ENCODE data around the gene COPA. TPM values are rescaled to one million over a fixed set of nuclear protein-coding genes. Genes with fewer than 3 reads are reported as not detected.
"Not testable (repeated sequence)": the region's sequence is repeated elsewhere in the genome, so short reads cannot be mapped to it uniquely, and the experiment has no call there.

The COPA gene
- total RNA-seq, 2 donors from 2014 or later: 221 to 231 TPM

- Mint-ChIP-seq H3K36me3 (peaks cover 51% of the 10 kb centered on the region), H3K27me3 (no peaks in the 10 kb centered on the region), H3K4me3 (no peak overlapping the region), H3K27ac (peak overlapping the region in 1 of 2 donors; percentile 24), H3K4me1 (ENCODE audit: low read depth in 2 of 2) (peaks cover 0 to 7% of the 10 kb centered on the region in 2 donors), H3K9me3 (no peaks in the 10 kb centered on the region)
- DNase-seq (ENCODE audit: low spot score) (peak; percentile 67), ATAC-seq (peak; percentile 74 to 83)
These were observed 51.5 kb downstream of the COPA start for GRCh38 chr1:160291248-160292220.

GRCh38 chr1:160287769-160288168 lies 55.3 kb downstream of the COPA start:
- Mint-ChIP-seq H3K36me3 (peaks cover 24% of the 10 kb centered on the region), H3K27ac (peak overlapping the region in 1 of 2 donors; percentile 60), H3K4me1 (ENCODE audit: low read depth in 2 of 2) (peaks cover 25 to 28% of the 10 kb centered on the region in 2 donors)
- ATAC-seq; H3K9me3 Mint-ChIP-seq; H3K4me3 Mint-ChIP-seq; DNase-seq (ENCODE audit: low spot score); H3K27me3 Mint-ChIP-seq: not testable (repeated sequence)

- ATAC-seq (no peak), DNase-seq (ENCODE audit: low spot score) (no peak)
- H3K27me3 Mint-ChIP-seq: no peaks in the 10 kb centered on the region
- peaks cover 24 to 25% of the 10 kb centered on the region in 2 donors for H3K4me1 Mint-ChIP-seq (ENCODE audit: low read depth in 2 of 2)
- no peaks in the 10 kb centered on the region for H3K9me3 Mint-ChIP-seq
- peak overlapping the region; percentile 100 for H3K4me3 Mint-ChIP-seq
- peaks cover 10% of the 10 kb centered on the region for H3K36me3 Mint-ChIP-seq
- peak overlapping the region; percentile 91 to 95 for H3K27ac Mint-ChIP-seq
These were observed 57.5 kb downstream of the COPA start for GRCh38 chr1:160285506-160285905.

- peaks cover 9% of the 10 kb centered on the region for H3K36me3 Mint-ChIP-seq
These were observed 58.2 kb downstream of the COPA start, which contains the start of gene PEX19 for GRCh38 chr1:160284782-160285344. PEX19 (minus strand) TSS chr1:160285133; CDS start chr1:160285124, 9 bp downstream.

GRCh38 chr1:160284220-160284781 lies 58.7 kb downstream of the COPA start:
- no peaks in the 10 kb centered on the region for H3K27me3 Mint-ChIP-seq
- H3K27ac Mint-ChIP-seq: peak overlapping the region; percentile 91 to 95
- no peak for DNase-seq (ENCODE audit: low spot score)
- H3K36me3 Mint-ChIP-seq: peaks cover 7% of the 10 kb centered on the region
- peak; percentile 60 to 64 for ATAC-seq
- H3K4me1 Mint-ChIP-seq (ENCODE audit: low read depth in 2 of 2): peaks cover 24 to 25% of the 10 kb centered on the region in 2 donors
- H3K9me3 Mint-ChIP-seq: no peaks in the 10 kb centered on the region
- peak overlapping the region; percentile 100 for H3K4me3 Mint-ChIP-seq

More at GRCh38 chr1:160284782-160285344, 58.2 kb downstream of the COPA start, which contains the start of gene PEX19:
- H3K27ac Mint-ChIP-seq: peak within 1 kb of the TSS; percentile 91 to 95
- H3K27me3 Mint-ChIP-seq: no peaks in the 10 kb centered on the region
- H3K4me1 Mint-ChIP-seq (ENCODE audit: low read depth in 2 of 2): peaks cover 24 to 25% of the 10 kb centered on the region in 2 donors
- H3K4me3 Mint-ChIP-seq: peak within 1 kb of the TSS; percentile 100
- DNase-seq (ENCODE audit: low spot score) (peak; percentile 93), ATAC-seq (peak; percentile 100)
- H3K9me3 Mint-ChIP-seq: no peaks in the 10 kb centered on the region

- Mint-ChIP-seq H3K27ac (no peak overlapping the region), H3K36me3 (peaks cover 7% of the 10 kb centered on the region), H3K4me3 (no peak overlapping the region), H3K9me3 (no peaks in the 10 kb centered on the region), H3K27me3 (no peaks in the 10 kb centered on the region), H3K4me1 (ENCODE audit: low read depth in 2 of 2) (peaks cover 24 to 25% of the 10 kb centered on the region in 2 donors)
- DNase-seq (ENCODE audit: low spot score) (no peak), ATAC-seq (no peak)
These were observed 60.2 kb downstream of the COPA start for GRCh38 chr1:160282807-160283206.

- Mint-ChIP-seq H3K4me1 (ENCODE audit: low read depth in 2 of 2) (peaks cover 0 to 3% of the 10 kb centered on the region in 2 donors), H3K27me3 (no peaks in the 10 kb centered on the region), H3K27ac (no peak overlapping the region), H3K9me3 (no peaks in the 10 kb centered on the region), H3K36me3 (peaks cover 7% of the 10 kb centered on the region), H3K4me3 (no peak overlapping the region)
- ATAC-seq (no peak), DNase-seq (ENCODE audit: low spot score) (no peak)
These were observed 65.1 kb downstream of the COPA start for GRCh38 chr1:160277987-160278386.

GRCh38 chr1:160277330-160277729 lies 65.7 kb downstream of the COPA start:
- no peak for DNase-seq (ENCODE audit: low spot score)
- Mint-ChIP-seq H3K27me3 (no peaks in the 10 kb centered on the region), H3K36me3 (peaks cover 7% of the 10 kb centered on the region), H3K4me3 (no peak overlapping the region), H3K27ac (no peak overlapping the region), H3K4me1 (ENCODE audit: low read depth in 2 of 2) (no peaks in the 10 kb centered on the region), H3K9me3 (no peaks in the 10 kb centered on the region)
- ATAC-seq: no peak

- Mint-ChIP-seq H3K27me3 (no peaks in the 10 kb centered on the region), H3K27ac (no peak overlapping the region), H3K4me1 (ENCODE audit: low read depth in 2 of 2) (peaks cover 0 to 3% of the 10 kb centered on the region in 2 donors), H3K4me3 (no peak overlapping the region), H3K9me3 (no peaks in the 10 kb centered on the region), H3K36me3 (no peaks in the 10 kb centered on the region)
- ATAC-seq (no peak), DNase-seq (ENCODE audit: low spot score) (no peak)
These were observed 72.0 kb downstream of the COPA start for GRCh38 chr1:160271025-160271424.

GRCh38 chr1:160267284-160267991 lies 75.6 kb downstream of the COPA start:
- Mint-ChIP-seq H3K27ac (no peak overlapping the region), H3K9me3 (no peaks in the 10 kb centered on the region), H3K4me3 (no peak overlapping the region), H3K4me1 (ENCODE audit: low read depth in 2 of 2) (peaks cover 10 to 17% of the 10 kb centered on the region in 2 donors), H3K36me3 (no peaks in the 10 kb centered on the region), H3K27me3 (no peaks in the 10 kb centered on the region)
- DNase-seq (ENCODE audit: low spot score) (no peak), ATAC-seq (no peak)

- DNase-seq (ENCODE audit: low spot score): no peak
- no peak for ATAC-seq
- H3K27ac Mint-ChIP-seq: peak overlapping the region in 1 of 2 donors; percentile 100
- H3K4me1 Mint-ChIP-seq (ENCODE audit: low read depth in 2 of 2): peaks cover 30 to 32% of the 10 kb centered on the region in 2 donors
- no peaks in the 10 kb centered on the region for H3K27me3 Mint-ChIP-seq
- H3K4me3 Mint-ChIP-seq: no peak overlapping the region
- H3K36me3 Mint-ChIP-seq: peaks cover 4% of the 10 kb centered on the region
- no peaks in the 10 kb centered on the region for H3K9me3 Mint-ChIP-seq
These were observed 78.2 kb downstream of the COPA start for GRCh38 chr1:160264795-160265307.

- Mint-ChIP-seq H3K27me3 (no peaks in the 10 kb centered on the region), H3K4me1 (ENCODE audit: low read depth in 2 of 2) (peaks cover 37 to 42% of the 10 kb centered on the region in 2 donors), H3K9me3 (no peaks in the 10 kb centered on the region)
These were observed 80.9 kb downstream of the COPA start, which contains the start of gene DCAF8 for GRCh38 chr1:160261893-160262794. DCAF8 (minus strand) TSS chr1:160262549; CDS start chr1:160244008, 18,541 bp downstream.

More at GRCh38 chr1:160261893-160262794, 80.9 kb downstream of the COPA start, which contains the start of gene DCAF8:
- ATAC-seq (peak; percentile 94 to 97), DNase-seq (ENCODE audit: low spot score) (peak; percentile 98)
- H3K36me3 Mint-ChIP-seq: peaks cover 4% of the 10 kb centered on the region
- H3K4me3 Mint-ChIP-seq: peak within 1 kb of the TSS; percentile 96
- peak within 1 kb of the TSS; percentile 96 to 100 for H3K27ac Mint-ChIP-seq

All from natural killer cell treated with Interleukin-12 subunit alpha and Interleukin-12 subunit beta and Interleukin-15 and Interleukin-18, amount 100 ng/mL, for 72 hours (primary cell).